HG03342 (cell line): ENCODE measurements around the gene STBD1.
"Not testable (repeated sequence)": the region's sequence is repeated elsewhere in the genome, so short reads cannot be mapped to it uniquely, and the experiment has no call there.

Experiments used
- ATAC-seq: cut with Tn5 transposase; IDR thresholded peaks from one replicate; pipeline ENCODE4 v1.9.1; 2021; ENCODE audit warnings: mild to moderate bottlenecking, moderate library complexity; ENCODE audit not compliant: unreplicated experiment

Gene STBD1

DNA sequence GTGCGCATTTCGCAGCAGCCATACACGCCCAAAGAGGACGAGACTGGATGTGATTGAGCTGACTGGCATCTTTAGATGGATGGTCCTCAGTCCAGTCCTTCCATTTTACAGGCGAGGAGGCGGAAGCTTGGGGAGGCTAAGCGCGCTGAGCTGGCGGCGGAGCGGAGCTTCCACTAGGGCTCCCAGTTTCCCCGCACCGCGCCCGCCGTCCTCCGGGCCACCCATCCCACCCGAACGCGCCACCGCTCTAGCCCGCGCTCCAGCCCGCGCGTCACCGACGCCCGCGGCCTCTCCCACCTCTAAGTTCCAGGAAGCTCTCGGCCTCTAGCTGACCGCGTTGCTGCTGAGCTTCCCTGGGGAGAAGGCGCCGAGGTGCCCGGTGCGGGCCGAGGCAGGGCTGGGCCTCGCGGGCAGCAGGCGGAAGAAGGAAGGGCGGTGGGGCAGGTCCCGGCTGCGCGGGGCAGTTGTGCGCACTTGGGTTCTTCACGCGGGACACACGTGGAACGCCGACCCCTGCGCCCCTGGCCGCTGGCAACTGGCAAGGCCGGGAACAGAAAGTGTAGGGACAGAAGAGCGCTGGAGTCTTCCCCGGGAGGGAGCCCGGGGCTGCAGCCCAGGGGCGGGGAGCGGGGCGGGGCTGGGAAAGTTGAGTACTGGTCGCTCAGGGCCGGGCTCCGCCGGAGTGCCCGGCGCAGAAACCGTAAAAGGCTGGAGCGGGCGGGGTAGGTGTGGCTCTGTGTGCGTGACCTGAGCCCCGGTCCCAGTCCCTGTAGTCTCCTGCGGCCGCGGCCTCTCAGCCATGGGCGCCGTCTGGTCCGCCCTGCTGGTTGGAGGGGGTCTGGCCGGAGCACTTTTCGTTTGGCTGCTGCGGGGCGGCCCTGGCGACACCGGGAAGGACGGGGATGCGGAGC lies at the start of gene STBD1:
Gene STBD1 (plus strand): TSS at position 763 of the 911 bp plus-strand sequence. CDS start 37 bp downstream, at position 800.
- ATAC-seq, result no peak

DNA sequence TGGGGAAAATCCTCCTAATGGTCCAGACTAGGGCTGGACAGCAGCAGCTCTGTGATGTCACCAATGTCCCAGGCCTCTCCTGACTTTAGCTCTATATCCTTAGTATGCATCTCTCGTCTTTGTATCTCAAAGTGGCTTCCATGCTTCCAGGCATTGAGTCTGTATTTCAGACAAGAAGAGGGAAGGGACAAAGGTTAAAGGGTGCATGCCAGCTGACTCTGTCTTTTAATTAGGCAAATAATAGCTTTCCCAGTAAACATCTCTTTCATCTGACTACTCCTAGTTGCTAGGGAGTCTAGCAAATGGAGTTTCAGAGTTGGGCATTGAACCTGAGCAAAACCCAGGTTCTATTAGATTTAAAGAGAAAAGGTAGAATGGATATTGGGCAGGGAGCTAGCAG lies 49.6 kb upstream of the STBD1 start:
- ATAC-seq, result no peak

DNA sequence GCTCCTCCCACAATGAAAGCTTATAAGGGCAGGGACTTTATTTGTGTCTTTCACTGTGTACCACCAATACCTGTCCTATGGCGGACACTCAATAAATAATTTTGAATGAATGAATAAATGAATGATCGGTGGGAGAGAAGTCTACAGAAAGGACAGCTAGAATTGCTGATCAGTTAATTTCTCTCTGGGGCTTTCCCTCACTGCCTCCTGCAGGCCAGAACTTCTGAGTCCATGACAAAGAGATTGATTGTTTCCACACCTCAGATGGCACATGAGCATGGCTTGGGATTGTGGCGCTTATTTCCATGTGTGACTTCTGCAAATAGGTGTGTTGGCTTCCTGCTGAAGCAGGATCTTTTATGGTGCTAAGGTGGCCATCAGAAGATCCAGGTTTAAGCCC lies 48.7 kb upstream of the STBD1 start:
- ATAC-seq, result no peak

DNA sequence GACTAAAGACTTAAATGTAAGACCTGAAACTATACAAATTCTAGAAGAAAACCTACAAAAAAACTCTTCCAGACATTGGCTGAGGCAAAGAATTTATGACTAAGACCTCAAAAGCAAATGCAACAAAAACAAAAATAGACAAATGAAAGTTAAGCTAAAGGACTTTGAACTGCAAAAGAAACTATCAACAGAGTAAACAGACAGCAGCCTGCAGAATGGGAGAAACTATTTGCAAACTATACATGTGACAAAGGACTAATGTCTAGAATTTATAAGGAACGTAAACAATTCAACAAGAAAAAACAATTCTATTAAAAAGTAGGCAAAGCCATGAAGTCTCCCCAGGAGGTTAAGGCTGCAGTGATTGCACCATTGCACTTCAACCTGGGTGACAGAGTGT lies 46.0 kb upstream of the STBD1 start:
- no peak for ATAC-seq

DNA sequence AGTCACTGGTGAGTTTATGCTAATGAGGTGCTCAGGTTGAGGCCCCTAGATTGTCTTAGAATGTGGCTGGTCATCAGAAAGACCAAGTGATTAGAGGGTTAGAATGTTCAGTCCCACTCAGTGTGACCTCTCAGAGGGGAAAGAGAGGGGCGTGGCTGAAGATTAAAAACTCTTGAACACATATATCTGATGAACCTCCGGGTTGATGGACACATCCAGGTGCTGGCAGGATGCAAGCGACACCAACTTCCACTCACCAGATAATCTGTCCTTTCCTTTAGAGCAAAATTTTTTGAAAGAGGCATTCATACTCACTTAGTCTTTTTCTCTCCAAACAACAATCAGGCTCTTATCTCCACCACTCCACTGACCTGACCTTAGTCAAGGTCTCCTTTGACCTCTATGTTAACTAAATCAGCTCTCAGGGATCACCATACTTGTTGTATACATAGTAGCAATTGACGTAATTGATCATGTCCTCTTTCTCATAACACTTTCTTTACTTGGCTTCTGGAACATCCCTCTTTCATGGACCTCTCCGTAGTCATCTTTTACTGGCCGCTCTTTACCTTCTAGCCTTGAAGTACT lies 40.8 kb upstream of the STBD1 start:
- no peak for ATAC-seq

DNA sequence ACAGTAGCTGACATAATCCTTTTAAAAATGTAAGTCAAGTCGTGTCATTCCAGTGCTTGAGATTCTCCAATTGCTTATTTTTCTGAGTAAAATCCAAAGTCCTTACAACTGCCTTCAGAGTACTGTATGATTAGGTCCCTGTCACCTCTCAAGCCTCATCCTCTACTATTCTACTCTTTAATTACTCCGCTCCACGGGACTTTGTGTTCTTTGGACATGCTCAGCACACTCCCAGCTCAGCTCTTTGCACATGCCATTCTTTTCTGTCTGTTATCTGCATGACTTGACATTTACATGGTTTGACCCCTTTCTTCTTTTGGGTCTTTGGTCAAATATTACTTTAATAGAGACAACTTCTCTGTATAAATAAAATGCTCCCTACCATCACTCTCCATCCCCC lies 39.9 kb upstream of the STBD1 start:
- no peak for ATAC-seq

DNA sequence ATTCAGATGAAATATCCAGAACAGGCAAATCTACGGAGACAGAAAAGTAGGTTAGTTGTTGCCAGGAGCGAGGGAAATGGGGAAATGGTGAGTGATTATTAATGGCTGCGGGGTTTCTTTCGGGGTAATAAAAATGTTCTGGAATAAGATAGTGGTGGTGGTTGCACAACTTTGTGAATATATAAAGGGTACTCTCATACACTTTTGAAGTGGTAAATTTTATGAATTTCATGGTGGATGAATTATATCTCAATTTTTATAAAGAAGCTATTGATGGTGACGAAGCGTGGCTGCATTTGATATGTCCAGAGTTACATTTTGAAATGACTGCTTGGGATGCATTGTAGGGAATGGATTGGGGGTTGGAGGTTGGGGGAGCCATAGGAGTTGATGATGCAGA lies 38.7 kb upstream of the STBD1 start:
- no peak for ATAC-seq

DNA sequence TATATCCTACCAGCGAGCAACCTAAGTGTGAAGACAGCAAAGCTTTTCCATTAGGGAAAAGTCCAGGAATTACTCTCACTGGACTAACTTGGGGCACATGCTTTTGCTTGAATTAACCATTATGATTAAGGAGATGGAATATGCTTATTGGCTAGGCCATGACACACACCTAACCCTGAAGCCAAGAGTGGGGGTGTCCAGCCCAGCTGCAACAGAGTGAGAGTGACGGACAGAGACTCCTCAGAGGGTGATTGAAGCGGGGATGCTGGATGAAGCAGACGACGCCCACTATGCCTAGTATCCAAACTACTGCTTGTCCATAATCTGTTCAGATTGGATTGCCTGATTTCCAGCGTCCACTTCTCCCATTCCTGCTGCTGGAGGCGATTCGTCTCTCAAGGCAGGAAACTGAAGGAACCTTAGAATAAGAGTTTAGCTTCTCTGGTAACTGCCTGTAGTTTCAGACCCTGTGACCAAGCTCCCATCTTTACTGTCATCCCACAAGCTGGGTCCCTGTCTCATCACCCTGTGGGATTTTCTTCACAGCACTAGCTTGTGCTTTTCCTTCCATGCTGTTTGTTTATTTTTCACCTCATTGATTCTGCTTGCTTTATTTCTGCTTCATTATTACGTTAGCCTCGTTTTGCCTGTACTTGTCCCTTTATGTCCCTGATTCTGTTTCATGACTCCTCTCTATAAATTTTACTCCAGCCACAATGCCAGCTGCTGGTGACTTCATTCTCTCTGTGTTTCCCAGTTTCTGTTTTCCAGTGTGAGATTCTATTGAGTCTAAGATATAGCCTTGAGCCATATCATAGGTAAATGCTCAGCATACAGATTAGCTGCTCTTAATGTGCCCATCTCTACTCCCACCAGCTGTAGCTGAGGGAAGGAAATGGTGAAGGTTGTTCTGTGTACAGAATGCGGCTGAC lies 36.0 kb upstream of the STBD1 start:
- no peak for ATAC-seq

DNA sequence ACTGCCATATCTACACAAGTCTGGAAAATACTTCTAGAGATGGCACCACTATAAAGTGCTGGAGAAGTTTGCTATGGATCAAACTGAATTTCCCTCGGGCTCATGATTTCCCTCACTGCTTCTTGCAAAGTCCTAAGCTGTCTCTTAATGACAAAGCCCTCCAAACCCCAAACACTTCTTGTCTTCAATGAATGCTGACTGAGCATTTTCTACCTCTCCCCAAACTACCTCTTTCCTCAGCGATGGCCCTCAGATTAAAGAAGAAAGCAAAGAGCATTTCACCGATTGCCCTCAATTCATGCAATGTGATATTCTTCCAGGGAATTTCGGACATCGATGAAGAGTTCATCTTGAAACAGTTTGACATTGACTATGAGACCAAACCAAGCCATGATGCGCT lies 35.3 kb upstream of the STBD1 start:
- no peak for ATAC-seq

DNA sequence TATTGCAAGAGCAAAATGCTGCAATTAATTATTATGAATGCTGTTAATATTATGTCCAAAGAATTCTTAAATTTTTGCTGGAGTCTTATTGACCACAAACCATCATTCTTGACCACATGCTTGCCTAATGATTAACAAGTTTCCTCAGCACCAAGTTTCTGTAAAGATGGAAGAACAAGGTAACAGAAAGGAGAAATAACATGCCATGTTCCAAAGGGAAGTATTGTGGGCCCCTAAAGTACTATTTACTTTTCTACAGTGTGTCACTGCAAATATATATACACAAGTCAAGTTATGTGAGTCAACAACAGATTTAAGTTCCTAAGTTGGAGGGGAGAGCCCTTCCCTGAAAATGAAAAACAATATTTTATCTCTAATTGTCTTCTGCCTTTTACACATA lies 34.5 kb upstream of the STBD1 start:
- ATAC-seq, result no peak

DNA sequence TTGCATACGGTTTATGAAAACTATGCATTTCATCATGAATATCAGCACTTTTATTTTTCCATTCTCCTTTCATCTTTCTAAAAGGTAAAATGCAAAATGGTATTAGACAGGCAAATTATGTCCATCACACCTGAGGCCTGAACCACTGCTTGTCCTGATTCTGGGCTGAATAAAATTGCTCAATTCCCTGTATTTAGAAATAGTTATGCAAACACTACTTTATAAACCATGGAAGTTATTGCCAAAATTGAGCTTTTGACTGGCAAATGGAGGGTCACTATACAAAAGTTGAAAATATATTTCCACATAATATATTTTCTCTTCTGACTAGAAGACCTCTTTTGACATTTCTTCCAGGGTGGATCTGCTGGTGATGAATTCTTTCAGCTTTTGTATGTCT lies 34.0 kb upstream of the STBD1 start:
- no peak for ATAC-seq

DNA sequence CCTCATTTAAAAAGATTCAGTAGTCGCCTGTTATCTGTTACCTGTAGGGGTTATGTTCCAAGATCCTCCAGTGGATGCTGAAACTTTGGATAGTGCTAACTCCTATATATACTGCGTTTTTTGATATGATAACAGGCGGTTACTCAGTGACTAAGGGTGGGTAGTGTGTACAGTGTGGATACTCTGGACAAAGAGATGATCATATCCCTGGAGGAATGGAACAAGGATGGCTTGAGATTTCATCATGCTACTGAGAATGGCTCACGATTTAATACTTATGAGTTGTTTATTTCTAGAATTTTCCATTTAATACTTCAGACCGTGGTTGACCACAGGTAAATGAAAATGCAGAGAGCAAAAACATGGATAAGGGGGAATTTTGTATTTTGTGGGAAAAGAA lies 33.5 kb upstream of the STBD1 start:
- ATAC-seq, result no peak

DNA sequence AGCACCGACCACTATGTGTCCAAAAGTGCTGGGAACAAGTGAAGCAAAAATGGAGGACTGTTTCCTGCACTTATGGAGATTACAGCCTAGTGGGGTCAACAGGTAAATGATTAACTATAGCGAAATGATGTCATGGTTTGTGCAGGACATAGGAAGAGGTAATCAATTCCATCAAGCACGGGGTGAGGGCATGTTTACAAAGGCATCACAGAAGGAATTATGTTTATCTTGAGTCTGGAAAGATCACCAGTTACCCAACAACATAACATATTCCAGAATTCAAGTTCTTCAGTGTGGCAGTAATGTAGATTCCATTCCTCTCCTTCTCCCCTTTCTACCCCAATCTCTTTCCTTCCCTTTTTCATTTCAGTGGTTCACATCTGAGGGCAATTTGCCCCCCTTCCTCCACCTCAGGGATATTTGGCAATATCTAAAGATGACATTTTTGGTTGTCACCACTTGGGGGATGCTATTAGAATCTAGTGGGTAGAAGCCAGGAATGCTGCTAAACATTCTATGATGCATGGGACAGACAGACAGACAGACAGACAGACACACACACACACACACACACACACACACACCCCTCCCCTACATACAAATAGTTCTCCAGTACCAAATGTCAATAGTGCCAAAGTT lies 30.9 kb upstream of the STBD1 start:
- no peak for ATAC-seq

DNA sequence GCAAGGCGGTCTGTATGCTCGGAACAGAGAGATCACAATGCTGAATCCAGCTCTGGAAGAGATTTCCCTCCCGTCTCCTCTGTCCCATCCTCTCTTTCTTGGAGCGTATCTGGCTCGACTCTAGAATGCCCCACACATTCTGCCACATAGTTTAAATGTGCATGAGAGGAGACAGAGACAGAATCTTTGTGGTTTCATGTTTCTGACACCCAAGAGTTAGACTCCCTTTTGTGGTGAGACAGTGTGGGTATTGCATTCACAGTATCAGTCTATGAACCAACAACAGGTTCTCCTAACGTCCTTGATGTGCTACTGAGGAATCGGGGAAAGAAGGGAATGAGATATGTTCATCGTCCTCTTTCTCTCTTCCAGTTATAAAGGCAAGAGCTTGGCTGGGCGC lies 29.7 kb upstream of the STBD1 start:
- ATAC-seq, result no peak

DNA sequence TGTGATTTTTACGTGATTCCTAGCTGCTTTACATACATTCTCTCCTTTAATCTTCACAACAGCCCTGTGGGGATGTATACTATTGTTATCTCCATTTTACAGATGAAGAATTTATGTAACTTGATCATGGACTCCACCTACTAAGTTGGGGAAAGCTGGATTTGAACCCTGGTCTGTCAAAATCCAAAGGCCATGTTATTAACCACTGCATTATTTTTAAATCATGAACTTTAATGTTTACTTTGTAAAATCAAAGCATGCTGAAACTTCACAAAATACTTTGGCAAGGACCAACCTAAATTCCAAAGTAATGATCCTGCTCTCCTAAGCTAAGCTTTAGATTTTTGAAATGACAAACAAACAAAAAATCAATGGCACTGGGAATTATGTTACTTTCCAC lies 28.9 kb upstream of the STBD1 start:
- no peak for ATAC-seq

DNA sequence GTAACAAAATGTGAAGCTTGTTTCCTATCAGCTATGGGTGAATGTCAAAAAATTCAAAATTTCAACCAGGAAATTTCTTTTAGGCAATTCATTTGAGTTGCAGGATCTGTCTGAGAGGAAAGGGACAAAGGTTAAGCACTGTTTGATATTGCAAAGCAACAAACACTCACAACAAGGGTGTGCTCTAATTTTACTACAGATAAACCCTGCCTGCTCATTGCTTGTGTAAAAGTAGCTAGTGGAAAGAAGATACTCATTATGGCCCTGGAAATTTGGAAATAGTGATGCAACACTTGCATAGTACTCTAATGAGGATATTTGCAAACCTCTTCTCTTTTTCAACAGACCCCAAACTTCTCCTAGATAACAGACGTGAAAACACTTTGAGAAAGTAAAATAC lies 27.9 kb upstream of the STBD1 start:
- no peak for ATAC-seq

DNA sequence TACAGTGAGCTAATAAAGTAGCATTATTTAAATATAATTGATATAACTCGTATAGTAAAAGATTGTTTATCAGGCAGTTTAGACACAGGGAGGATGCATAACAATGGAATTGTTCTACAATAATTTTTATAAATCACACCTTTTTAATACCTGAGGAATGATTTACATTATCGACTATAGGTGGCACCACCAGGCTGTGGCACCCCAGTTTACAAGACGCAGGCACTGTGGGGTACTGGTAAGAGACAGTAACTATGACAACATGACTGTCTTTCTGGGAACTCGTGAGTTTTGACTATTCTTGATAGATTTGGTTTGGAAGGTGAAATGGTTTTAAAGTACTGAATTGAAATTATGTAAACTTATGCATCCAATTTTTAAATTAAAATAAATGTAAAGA lies 27.1 kb upstream of the STBD1 start:
- no peak for ATAC-seq

DNA sequence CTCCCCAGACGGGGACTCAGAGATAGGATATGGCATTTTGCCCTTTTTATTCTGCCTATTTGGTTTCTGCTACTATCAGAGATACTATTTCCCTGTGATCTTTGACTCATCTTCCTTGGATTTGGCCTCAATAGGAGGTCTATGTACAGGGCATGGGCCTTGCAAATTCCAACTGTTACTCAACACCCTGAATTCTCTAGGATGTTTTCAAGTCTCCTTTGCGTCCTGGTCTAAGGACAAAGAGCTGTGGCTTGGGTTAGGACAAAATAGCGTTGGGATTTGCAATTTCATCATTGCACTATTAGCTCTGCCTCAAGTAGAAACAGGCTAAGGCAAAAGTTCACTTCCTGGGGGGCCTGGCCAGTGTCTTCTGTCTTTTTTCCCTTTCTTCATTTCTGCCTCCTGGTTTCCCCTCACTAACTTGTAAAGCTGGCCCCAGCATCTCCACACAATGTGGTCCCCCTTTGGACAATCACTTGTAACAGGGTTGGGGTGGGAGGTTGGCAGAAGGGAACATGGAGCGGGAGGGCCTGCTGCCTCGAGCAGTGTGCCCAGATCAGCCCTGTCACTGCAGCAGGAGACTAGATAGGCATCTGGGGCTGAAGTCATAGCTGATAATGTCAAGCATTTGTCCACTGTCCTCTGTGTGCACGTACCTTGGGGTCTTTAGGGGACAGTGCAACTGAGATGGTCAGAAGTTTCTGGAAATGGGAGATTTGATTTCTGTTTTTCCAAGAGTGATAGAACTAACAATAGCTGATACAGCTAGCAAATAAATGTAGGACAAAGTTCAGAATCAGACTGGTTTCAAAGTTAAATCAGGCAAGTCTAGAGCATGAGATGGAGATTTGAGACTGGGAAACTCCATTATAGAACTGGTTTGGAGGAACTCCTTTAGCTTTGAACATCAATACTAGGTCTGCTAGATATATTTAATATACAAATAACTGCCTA lies 25.8 kb upstream of the STBD1 start:
- ATAC-seq, result no peak

DNA sequence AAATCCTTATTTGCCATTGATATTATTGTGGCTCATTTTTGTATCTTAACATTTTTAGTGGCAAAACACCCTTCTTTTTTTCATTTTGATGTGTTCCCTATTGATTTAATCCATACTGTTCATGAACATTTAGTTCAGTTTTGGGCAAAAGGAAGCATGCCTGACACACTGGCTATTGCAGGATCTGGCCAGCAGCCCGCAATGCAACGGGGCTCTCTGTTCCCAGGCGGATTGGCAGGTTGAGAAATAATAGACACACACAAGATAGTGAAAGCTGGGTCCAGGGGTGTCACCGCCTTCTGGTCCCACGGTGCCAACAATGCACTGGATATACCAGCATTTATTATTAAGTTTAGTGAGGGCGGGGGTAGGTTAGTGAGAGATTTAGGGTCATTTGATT lies 24.9 kb upstream of the STBD1 start:
- ATAC-seq, result not testable (repeated sequence)
